ENCODE data around the gene PDCD4.

Gene PDCD4

DNA sequence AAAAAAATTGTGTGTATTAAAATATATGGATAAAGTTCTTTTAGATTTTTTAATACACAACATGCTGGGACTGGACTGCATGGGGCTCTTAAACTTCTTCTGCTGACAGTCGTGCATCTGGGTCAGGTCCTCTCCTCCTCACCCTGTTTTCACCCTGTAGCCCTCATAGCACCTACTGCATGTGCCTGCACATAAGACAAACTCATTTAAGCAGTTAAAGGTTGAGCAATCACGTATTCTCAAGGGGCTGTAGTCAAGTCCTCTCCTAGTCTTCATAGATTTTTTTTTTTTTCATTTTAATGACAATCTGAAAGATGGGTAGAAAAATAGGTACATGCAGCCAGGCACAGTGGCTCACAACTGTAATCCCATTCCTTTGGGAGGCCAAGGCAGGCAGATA is 23.6 kb upstream of the PDCD4 start:
- TF ChIP-seq Cebpa-rat (IDR thresholded peaks at IDR 0.05) = no peak
- Histone ChIP-seq H3K27ac (no peak overlapping the region), H3K4me2 (no peak overlapping the region), H3K36me3 (no peaks in the 10 kb centered on the region), H3K27me3 (no peaks in the 10 kb centered on the region), H3K4me3 (no peak overlapping the region), H3K9ac (no peak overlapping the region), H3K4me1 (peaks cover 85% of the 10 kb centered on the region), H4K20me1 (no peaks in the 10 kb centered on the region), H3K9me3 (no peaks in the 10 kb centered on the region)

DNA sequence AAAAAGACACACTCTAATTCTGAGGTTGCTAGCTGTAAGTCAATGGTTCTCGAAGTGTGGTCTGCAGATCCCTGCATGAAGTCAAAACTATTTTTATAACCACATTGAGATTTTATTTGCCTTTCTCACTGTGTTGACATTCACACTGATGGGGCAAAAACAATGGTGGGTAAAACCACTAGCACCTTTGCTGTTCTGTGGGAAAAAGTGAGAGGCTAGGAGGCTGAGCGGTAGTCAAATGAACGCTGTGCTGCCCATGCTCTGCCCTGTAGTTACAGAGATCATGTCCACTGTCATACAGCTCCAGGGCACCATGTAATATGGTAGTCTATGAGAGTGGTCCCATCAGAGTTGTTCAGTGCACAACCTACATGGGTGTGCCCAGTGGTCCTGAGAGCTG is 21.6 kb upstream of the PDCD4 start:
- H3K4me2 ChIP-seq = peak overlapping the region; percentile 75
- no peaks in the 10 kb centered on the region for H3K36me3 ChIP-seq
- TF ChIP-seq Cebpa-rat (IDR thresholded peaks at IDR 0.05) = no peak
- H3K27ac ChIP-seq = no peak overlapping the region
- no peak overlapping the region for H3K9ac ChIP-seq
- peaks cover 65% of the 10 kb centered on the region for H3K4me1 ChIP-seq
- no peak overlapping the region for H3K4me3 ChIP-seq
- H4K20me1 ChIP-seq = no peaks in the 10 kb centered on the region
- H3K9me3 ChIP-seq = no peaks in the 10 kb centered on the region
- no peaks in the 10 kb centered on the region for H3K27me3 ChIP-seq

- peak overlapping the region; percentile 35; the same call in 1 of the 2 replicates for H3K27ac ChIP-seq
Measured at GRCh38 chr10:110851020-110851612, 20.6 kb upstream of the PDCD4 start.

GRCh38 chr10:110852255-110852896 is 19.4 kb upstream of the PDCD4 start:
- H3K4me2 ChIP-seq = no peak overlapping the region
- no peaks in the 10 kb centered on the region for H3K9me3 ChIP-seq
- H3K4me3 ChIP-seq = no peak overlapping the region
- no peaks in the 10 kb centered on the region for H4K20me1 ChIP-seq
- H3K27me3 ChIP-seq = no peaks in the 10 kb centered on the region
- no peaks in the 10 kb centered on the region for H3K36me3 ChIP-seq
- 0 out of 2 replicates have a peak overlapping the region, but pooled peaks have one; percentile 38 for H3K9ac ChIP-seq
- no peak for TF ChIP-seq Cebpa-rat (IDR thresholded peaks at IDR 0.05)
- no peak overlapping the region for H3K27ac ChIP-seq
- H3K4me1 ChIP-seq = peaks cover 46% of the 10 kb centered on the region

More at GRCh38 chr10:110851020-110851612, 20.6 kb upstream of the PDCD4 start:
- Histone ChIP-seq H4K20me1 (no peaks in the 10 kb centered on the region), H3K4me3 (no peak overlapping the region), H3K36me3 (no peaks in the 10 kb centered on the region), H3K4me2 (peak overlapping the region; percentile 75), H3K4me1 (peaks cover 55% of the 10 kb centered on the region), H3K9ac (0 out of 2 replicates have a peak overlapping the region, but pooled peaks have one; percentile 52), H3K27me3 (no peaks in the 10 kb centered on the region), H3K9me3 (no peaks in the 10 kb centered on the region)
- TF ChIP-seq Cebpa-rat (IDR thresholded peaks at IDR 0.05) = no peak

- no peaks in the 10 kb centered on the region for H3K9me3 ChIP-seq
- H3K27me3 ChIP-seq = no peaks in the 10 kb centered on the region
- H3K4me2 ChIP-seq = no peak overlapping the region
- TF ChIP-seq Cebpa-rat (IDR thresholded peaks at IDR 0.05) = no peak
- H3K36me3 ChIP-seq = no peaks in the 10 kb centered on the region
- no peak overlapping the region for H3K27ac ChIP-seq
- no peaks in the 10 kb centered on the region for H4K20me1 ChIP-seq
- 0 out of 2 replicates have a peak overlapping the region, but pooled peaks have one; percentile 38 for H3K9ac ChIP-seq
- H3K4me3 ChIP-seq = no peak overlapping the region
- H3K4me1 ChIP-seq = peaks cover 46% of the 10 kb centered on the region
Measured at GRCh38 chr10:110852947-110853346, 18.8 kb upstream of the PDCD4 start.

DNA sequence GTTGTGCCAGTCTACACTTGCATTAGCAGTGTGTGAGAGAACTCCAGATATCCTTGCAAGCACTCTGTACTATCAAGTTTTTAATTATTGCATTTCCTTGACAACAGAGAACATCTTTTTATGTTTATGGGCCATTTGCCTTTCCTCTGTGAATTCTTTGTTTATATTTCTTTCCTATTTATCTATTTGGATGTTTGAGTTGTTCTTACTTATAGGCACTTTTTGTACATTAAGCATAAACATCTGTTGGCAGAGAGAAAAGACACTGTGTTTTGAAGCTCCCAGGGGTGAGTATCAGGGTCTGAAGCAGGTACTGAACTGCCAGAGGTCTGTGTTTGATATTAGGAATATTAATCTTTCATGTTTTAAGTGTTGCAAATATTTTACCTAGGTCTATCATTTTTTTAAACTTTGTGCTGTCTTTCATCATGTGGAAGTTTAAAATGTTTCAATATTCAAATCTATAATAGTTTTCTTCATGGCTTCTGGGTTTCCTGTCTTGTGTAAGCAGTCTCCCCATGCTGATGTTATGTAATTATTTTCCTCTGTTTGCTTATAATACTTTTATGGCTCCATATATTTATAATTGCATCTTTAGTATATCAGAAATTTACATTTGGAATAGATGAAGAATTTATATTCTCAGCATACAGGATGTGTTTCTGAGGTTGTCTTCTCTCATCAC is 17.7 kb upstream of the PDCD4 start:
- TF ChIP-seq Cebpa-rat (IDR thresholded peaks at IDR 0.05) = no peak
- Histone ChIP-seq H3K4me2 (no peak overlapping the region), H3K4me1 (peaks cover 52% of the 10 kb centered on the region)

GRCh38 chr10:110857265-110858171 is 14.2 kb upstream of the PDCD4 start:
- Histone ChIP-seq H3K27me3 (no peaks in the 10 kb centered on the region), H3K36me3 (no peaks in the 10 kb centered on the region), H3K4me3 (no peak overlapping the region), H3K27ac (peak overlapping the region; percentile 91), H3K9ac (peak overlapping the region; percentile 69), H3K9me3 (no peaks in the 10 kb centered on the region), H3K4me1 (peaks cover 52% of the 10 kb centered on the region), H4K20me1 (no peaks in the 10 kb centered on the region), H3K4me2 (peak overlapping the region; percentile 77)
- TF ChIP-seq Cebpa-rat (IDR thresholded peaks at IDR 0.05) = peak; percentile 99

More for the DNA sequence above, 17.7 kb upstream of the PDCD4 start:
- H3K36me3 ChIP-seq = no peaks in the 10 kb centered on the region
- H3K27me3 ChIP-seq = no peaks in the 10 kb centered on the region
- H3K9me3 ChIP-seq = no peaks in the 10 kb centered on the region
- no peak overlapping the region for H3K9ac ChIP-seq
- H3K27ac ChIP-seq = no peak overlapping the region
- no peak overlapping the region for H3K4me3 ChIP-seq
- no peaks in the 10 kb centered on the region for H4K20me1 ChIP-seq

GRCh38 chr10:110858297-110858934 is 13.3 kb upstream of the PDCD4 start:
- H3K27me3 ChIP-seq = no peaks in the 10 kb centered on the region
- no peaks in the 10 kb centered on the region for H3K36me3 ChIP-seq
- peaks cover 60% of the 10 kb centered on the region for H3K4me1 ChIP-seq
- TF ChIP-seq Cebpa-rat (IDR thresholded peaks at IDR 0.05) = no peak
- H3K9ac ChIP-seq = peak overlapping the region; percentile 69
- no peaks in the 10 kb centered on the region for H3K9me3 ChIP-seq
- H4K20me1 ChIP-seq = no peaks in the 10 kb centered on the region
- peak overlapping the region; percentile 77 for H3K4me2 ChIP-seq
- H3K4me3 ChIP-seq = no peak overlapping the region
- H3K27ac ChIP-seq = peak overlapping the region; percentile 91

All from BLaER1 (cell line).